Measurements from ENCODE around the gene ZNF155.

ZNF155 gene

DNA sequence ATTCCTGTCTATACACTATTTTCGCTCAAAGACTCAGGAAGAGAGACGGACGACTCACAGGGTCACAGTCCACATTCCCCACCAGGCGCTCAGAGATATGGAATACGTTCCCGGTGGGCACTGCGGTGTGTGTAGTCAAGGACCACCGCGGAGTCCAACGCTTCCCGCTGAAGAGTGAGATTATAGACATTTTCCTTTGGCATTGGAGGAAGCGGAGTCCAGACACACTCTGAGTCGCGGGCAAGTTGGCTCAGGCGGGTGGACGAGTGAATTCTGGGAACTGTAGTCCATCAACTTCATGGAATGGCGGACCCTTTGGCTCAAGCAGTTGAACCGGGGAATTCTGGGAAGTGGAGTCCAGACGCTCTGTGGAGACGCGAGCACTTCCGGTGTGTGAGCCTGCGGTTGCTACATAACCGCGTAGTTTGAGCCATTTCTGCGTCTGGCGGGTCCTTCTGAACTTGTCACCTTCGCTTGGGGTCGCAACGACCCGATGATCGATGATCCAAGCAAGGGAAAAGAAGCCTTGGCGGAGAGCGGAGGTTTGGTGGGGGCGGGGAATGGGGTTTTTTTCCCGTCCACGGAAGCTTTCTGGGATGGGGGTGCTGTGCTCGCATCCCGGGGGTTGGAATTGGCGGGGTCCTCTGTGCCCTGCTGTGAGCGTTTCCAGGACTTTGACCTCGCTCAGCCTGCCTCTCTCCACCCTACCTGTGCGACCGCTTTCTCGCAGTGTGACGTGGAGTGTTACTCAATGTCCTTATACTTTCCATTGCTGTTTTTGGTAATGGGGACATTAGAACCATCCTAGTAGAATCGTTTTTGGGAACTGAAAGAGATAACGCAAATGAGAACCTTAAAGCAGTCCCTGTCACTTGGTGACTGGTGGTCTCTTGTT is 18.8 kb downstream of the ZNF155 start, which contains the start of gene ZNF230:
Gene ZNF230, plus strand, starts transcription at position 392 of the 895 bp plus-strand sequence. CDS start 4,122 bp downstream, outside the sequence.
- intact Hi-C loops (cut with DNase I): loop anchor here (1.0 to 5.0 kb wide), 7 partner anchors 19 to 304 kb away; partner anchors contain the start of genes ZNF155, ZNF221, ZNF222 and ZNF225
- DNase-seq: peak; percentile 84 to 98 (median 92)

DNA sequence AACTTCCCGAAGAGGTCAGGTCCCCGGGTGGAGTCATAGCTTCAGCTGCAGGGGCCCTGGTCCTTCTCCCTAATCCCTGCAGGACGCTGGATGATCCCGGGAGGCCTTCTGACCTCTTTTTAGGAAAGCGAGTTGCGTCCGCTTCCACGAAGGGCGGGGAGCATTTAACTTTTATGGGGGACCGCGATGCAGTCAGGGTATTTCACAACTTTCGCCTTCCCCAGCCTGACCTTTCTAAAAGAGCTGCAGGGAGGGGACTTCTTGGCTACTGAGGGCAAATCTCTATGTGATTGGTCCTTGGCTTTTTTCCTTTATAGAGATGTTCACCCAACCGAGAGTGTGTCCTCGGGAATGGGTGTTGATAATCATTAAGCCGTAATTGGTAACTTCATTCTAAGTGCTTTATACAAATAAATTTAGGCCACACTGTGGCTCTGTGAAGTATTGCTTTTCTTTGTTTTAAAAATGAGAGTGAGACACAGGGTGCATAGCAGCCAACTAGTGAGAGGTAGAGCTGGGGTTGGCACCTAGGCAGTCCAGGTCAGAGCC is 19.5 kb downstream of the ZNF155 start:
- peak in 1 of 10 donors; percentile 59 for DNase-seq
- intact Hi-C loops (cut with DNase I): loop anchor here (2.0 to 5.0 kb wide), 3 partner anchors 21 to 304 kb away; partner anchors contain the start of genes ZNF222, ZNF235 and ZNF284

DNA sequence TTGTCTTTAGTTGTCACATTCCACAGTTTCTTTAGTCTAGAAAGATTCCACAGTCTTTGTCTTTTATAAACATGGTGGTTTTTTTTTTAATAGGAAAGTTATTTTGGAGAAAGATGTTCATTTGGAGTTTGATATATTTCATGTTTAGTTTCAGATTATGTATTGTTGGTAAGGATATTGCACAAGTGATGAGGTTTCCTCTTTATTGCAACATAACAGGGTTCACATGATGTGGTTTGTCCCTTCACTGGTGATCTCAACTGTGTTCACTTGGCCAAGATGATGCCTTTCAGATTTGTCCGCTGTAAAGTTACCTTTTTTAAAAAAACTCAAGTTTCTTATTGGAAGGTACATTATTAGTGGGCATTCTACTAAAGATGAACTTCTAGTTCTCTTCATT is 22.0 kb downstream of the ZNF155 start:
- intact Hi-C loops (cut with DNase I): no loop called here
- no peak for DNase-seq

DNA sequence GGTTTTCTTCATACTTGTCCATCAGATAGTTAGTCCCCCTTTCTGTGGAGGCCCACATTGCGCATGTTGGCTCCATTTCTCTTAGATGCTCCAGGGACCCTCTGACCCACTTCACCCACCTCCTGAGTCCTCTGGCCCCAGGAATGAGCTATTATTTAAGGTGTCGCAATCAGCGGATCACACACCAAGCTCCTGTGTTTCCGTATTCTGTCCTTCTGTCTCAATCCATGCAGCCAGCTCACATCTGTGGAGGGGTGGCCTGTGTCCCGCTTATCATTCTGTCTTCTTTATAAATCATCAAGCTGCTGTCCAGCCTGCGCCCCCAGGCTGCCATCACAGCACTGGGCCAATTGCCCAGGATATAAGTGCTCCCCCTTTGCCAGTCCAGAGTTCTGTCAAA is 23.5 kb downstream of the ZNF155 start:
- no peak for DNase-seq
- intact Hi-C loops (cut with DNase I): no loop called here

DNA sequence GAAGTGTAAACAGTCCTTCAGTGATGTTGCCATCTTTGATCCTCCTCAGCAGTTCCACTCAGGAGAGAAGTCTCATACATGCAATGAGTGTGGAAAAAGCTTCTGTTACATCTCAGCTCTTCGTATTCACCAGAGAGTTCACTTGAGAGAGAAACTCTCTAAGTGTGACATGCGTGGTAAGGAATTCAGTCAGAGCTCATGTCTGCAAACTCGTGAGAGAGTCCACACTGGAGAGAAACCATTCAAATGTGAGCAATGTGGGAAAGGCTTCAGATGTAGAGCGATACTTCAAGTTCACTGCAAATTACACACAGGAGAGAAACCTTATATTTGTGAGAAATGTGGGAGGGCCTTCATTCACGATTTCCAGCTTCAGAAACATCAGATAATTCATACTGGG is 26.5 kb downstream of the ZNF155 start:
- no peak for DNase-seq
- intact Hi-C loops (cut with DNase I): no loop called here

DNA sequence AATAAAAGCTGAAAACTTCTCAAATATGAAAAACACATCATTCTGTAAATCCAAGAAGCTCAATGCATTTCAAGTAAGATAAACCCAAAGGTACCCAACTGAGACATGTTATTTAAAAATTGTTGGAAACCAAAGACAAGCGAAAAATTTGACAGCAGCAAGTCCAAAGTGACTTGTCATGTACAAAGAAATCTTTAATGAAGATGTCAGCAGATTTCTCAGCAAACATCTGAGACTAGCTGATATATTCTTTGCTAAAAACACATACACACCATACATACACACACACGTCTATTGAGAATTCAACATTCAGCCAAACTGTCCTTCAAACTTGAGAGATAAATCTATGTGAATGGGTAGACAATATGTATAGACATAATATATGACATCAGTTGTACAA is 35.5 kb downstream of the ZNF155 start:
- intact Hi-C loops (cut with DNase I): no loop called here

DNA sequence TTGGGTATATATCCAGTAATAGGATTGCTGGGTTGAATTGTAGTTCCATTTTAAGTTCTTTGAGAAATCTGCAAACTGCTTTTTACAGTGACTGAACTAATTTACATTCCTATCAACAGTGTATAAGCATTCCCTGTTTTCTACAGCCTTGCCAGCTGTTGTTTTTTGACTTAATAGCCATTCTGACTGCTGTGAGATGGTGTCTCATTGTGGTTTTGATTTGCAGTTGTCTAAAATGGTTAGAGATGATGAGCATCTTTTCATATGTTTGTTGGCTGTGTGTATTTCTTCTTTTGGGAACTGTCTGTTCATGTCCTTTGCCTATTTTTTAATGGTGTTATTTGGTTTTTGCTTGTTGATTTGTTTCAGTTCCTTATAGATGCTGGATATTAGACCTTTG is 37.2 kb downstream of the ZNF155 start:
- intact Hi-C loops (cut with DNase I): no loop called here
- DNase-seq: no peak

More for the DNA sequence above, 35.5 kb downstream of the ZNF155 start:
- no peak for DNase-seq

DNA sequence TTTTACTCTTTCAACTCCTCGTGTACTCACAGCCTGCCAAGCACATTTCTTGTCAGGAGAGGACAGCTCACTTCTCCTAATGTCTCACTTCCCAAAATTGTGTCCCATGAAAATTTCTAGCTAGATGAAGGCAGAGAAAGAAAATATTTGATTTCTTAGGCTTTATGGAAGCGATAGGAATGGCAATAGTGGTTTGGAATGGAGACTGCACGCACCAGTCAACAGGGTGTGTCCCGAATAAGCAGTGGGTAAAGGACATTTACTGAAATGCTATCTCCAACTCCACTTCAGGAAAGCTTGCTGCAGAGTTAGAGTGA is 40.9 kb downstream of the ZNF155 start:
- intact Hi-C loops (cut with DNase I): loop anchor here (1.0 to 2.0 kb wide), 2 partner anchors 22 to 42 kb away; partner anchors contain the start of gene ZNF230

DNA sequence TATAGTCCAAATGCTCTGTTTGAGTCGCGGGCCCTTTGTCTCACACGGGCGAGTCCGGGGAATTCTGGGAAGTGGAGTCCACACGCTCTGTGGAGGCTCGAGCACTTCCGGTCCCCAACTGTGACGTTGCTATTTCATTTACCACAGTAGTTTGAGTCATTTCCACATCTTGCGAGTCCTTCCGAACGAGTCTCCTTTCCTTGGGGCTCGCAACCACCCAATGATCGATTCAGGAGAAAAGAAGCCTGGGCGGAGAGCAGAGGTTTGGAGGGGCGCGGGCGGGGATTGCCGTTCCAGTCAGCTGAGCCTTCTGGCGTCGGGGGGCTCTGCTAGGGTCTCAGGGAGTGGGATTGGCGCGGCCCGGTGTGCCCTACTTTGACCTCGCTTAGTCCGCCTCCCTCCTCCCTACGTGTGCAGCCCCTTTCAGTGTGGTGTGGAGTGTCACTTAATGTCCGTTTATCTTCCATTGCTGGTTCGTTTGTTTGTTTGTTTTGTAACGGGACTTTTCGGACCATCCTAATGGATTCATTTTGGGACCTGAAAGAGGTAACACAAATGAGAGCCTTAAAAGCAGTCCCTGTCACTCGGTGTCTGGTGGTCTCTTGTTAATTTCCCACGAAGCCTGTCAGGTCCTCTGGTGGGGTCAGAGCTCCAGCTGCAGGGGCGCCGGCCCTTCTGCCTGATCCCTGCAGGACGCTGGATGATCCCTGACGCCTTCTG is 41.4 kb downstream of the ZNF155 start, which contains the start of gene ZNF222:
Gene ZNF222, plus strand, starts transcription at position 163 of the 720 bp plus-strand sequence. Its CDS starts 58 bp downstream, at position 221.
- intact Hi-C loops (cut with DNase I): loop anchor here (1.0 to 2.0 kb wide), 2 partner anchors 23 to 42 kb away; partner anchors contain the start of gene ZNF230

More for the DNA sequence above, 40.9 kb downstream of the ZNF155 start:
- no peak for DNase-seq

DNA sequence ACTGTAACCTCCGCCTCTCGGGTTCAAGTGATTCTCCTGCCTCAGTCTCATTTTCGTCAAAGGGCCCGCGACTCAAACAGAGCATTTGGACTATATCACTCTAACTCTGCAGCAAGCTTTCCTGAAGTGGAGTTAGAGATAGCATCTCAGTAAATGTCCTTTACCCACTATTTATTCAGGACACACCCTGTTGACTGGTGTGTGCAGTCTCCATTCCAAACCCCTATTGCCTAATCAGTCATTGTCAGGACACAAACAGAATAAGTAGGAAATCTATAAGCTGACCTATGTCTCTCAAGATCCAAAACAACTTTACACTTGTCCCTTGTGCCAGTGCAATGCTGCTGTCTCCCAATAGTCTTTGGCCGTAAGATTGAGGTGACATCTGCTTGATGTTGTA is 42.6 kb downstream of the ZNF155 start:
- intact Hi-C loops (cut with DNase I): no loop called here
- no peak for DNase-seq

More for the DNA sequence above, 41.4 kb downstream of the ZNF155 start, which contains the start of gene ZNF222:
- peak; percentile 71 to 97 (median 84) for DNase-seq

DNA sequence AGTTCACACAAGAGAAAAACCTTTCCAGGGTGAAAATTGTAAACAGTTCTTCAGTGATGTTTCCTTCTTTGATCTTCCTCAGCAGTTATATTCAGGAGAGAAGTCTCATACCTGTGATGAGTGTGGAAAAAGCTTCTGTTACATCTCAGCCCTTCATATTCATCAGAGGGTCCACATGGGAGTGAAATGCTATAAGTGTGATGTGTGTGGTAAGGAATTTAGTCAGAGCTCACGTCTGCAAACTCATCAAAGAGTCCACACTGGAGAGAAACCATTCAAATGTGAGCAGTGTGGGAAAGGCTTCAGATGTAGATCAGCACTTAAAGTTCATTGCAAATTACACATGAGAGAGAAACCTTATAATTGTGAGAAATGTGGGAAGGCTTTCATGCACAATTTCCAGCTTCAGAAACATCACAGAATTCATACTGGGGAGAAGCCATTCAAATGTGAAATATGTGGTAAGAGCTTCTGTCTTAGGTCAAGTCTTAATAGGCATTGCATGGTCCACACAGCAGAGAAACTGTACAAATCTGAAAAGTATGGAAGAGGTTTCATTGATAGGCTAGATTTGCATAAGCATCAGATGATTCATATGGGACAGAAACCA is 48.1 kb downstream of the ZNF155 start:
- DNase-seq: no peak
- intact Hi-C loops (cut with DNase I): no loop called here

DNA sequence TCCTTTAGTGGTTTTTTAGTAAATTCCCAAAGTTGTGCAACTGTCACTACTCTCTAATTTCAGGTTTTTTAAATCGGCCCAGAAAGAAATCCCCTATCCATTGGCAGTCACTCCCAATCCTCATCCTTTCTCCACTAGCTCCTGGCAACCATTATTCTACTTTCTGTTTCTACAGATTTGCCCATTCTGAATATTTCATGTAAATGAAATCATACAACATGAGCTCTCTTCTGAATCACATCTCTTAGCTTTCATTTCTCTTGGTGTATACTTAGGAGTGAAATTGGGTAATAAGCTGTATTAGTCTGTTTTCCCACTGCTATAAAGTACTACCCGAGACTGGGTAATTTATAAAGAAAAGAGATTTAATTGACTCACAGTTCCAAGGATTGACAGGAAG is 58.2 kb downstream of the ZNF155 start:
- intact Hi-C loops (cut with DNase I): no loop called here
- no peak for DNase-seq

Data from posterior cingulate gyrus (tissue), 11 donors.